Fibroblast of lung (primary cell): ENCODE measurements around the gene TNRC6C. TPM values are rescaled to one million over a fixed set of nuclear protein-coding genes. Genes with fewer than 3 reads are reported as not detected.
A peak's percentile ranks its signal among the peaks of the same experiment; 100 is the strongest.

ENCODE experiments used
- DNase-seq, 2 donors: peaks; one replicate each; pipeline versions ENCODE4 v3.0.0 to v3.0.0-alpha.2; 2010; ENCODE audit warnings: low read depth in 2 of 2
- H2AFZ ChIP-seq: 2 replicates; pipeline ENCODE4 v1.5.1; 2012; ENCODE audit warnings: low read length, control low read depth, inconsistent platforms
- H3K27ac ChIP-seq: 2 replicates; pipeline ENCODE4 v1.5.1; 2011; ENCODE audit warnings: low read length, control low read depth; ENCODE audit not compliant: insufficient read depth
- H3K27me3 ChIP-seq: 2 replicates; pipeline ENCODE4 v1.5.1; 2011; ENCODE audit warnings: mild to moderate bottlenecking, low read length; ENCODE audit not compliant: control insufficient read depth, insufficient read depth
- H3K36me3 ChIP-seq: 2 replicates; pipeline ENCODE4 v1.5.1; 2011; ENCODE audit warnings: low read length; ENCODE audit not compliant: control insufficient read depth, insufficient read depth
- H3K4me1 ChIP-seq: 2 replicates; pipeline ENCODE4 v1.5.1; 2011; ENCODE audit warnings: low read length; ENCODE audit not compliant: control insufficient read depth, insufficient read depth; ENCODE audit errors: extremely low read depth
- H3K4me2 ChIP-seq: 2 replicates; pipeline ENCODE4 v1.5.1; 2011; ENCODE audit warnings: low read length, control low read depth; ENCODE audit not compliant: insufficient read depth; ENCODE audit errors: extremely low read depth
- H3K4me3 ChIP-seq, 4 experiments: fragments of 200-600 bp in 1 of 4; sonication (generic) in 1 of 4; replicated peaks in 1 of 4; 2 replicates each; pipeline ENCODE4 v1.5.1; 2011 to 2016; ENCODE audit warnings: low read length in 4 of 4, low read depth in 3 of 4, mild to moderate bottlenecking in 3 of 4, control low read depth in 2 of 4, inconsistent platforms in 1 of 4, mixed read lengths in 1 of 4; ENCODE audit not compliant: insufficient read depth in 1 of 4; ENCODE audit errors: control extremely low read depth in 1 of 4
- H3K79me2 ChIP-seq: 2 replicates; pipeline ENCODE4 v1.5.1; 2012; ENCODE audit warnings: mild to moderate bottlenecking, low read length, inconsistent platforms; ENCODE audit not compliant: control insufficient read depth, insufficient read depth
- H3K9ac ChIP-seq: 2 replicates; pipeline ENCODE4 v1.5.1; 2011; ENCODE audit warnings: mild to moderate bottlenecking, low read length, control low read depth; ENCODE audit not compliant: insufficient read depth
- H3K9me3 ChIP-seq: 2 replicates; pipeline ENCODE4 v1.5.1; 2012; ENCODE audit warnings: low read depth, low read length; ENCODE audit not compliant: control insufficient read depth, insufficient read depth
- H4K20me1 ChIP-seq: 2 replicates; pipeline ENCODE4 v1.5.1; 2011; ENCODE audit warnings: low read length; ENCODE audit not compliant: control insufficient read depth, insufficient read depth; ENCODE audit errors: extremely low read depth
- CTCF ChIP-seq, 2 donors: IDR thresholded peaks in 1 of 2; conservative IDR thresholded peaks in 1 of 2; 1 replicate in 1 of 2; 2 replicates in 1 of 2; pipeline ENCODE4 v1.5.1; 2011 to 2012; ENCODE audit warnings: low read length in 2 of 2, control low read depth in 1 of 2, inconsistent platforms in 1 of 2, low read depth in 1 of 2, mild to moderate bottlenecking in 1 of 2
- EZH2 ChIP-seq: IDR thresholded peaks from 2 replicates; pipeline ENCODE4 v1.5.1; 2012; ENCODE audit warnings: low read length, control low read depth, mild to moderate bottlenecking; ENCODE audit errors: missing control alignments
- polyA plus RNA-seq, 2 donors: library from polyadenylated mRNA; depleted of rRNA in 1 of 2; stranded (reverse) in 1 of 2; unstranded in 1 of 2; fragments of >200 nt; gene quantifications; 2 replicates each; pipeline ENCODE4 v1.2.1, GENCODE V29; 2011 to 2012; ENCODE audit warnings: missing spikeins in 1 of 2
- total RNA-seq: library from RNA; depleted of rRNA; stranded (reverse); fragments of >200 nt; gene quantifications from 2 replicates; pipeline ENCODE4 v1.2.1, GENCODE V29; 2014

Gene TNRC6C
- total and polyA plus RNA-seq, 2 donors (not counting 1 experiment from before 2014, with no cell fraction given): 2.1 to 4.6 TPM

GRCh38 chr17:77963441-77963840 lies 4.9 kb downstream of the TNRC6C start:
- H3K9ac ChIP-seq: no peak overlapping the region
- peaks cover 45% of the 10 kb centered on the region for H3K79me2 ChIP-seq
- H3K4me2 ChIP-seq: no peak overlapping the region
- TF ChIP-seq CTCF (conservative IDR thresholded peaks at IDR 0.05 in 1 of 2, IDR thresholded peaks at IDR 0.05 in 1 of 2; ENCODE audit: low read depth in 1 of 2, low read length in 2 of 2) (no peak), EZH2 (no peak)
- peak; percentile 86 to 95 for DNase-seq
- no peaks in the 10 kb centered on the region for H3K9me3 ChIP-seq
- H3K27me3 ChIP-seq: no peaks in the 10 kb centered on the region
- H3K4me1 ChIP-seq: no peaks in the 10 kb centered on the region
- no peaks in the 10 kb centered on the region for H3K36me3 ChIP-seq
- no peak overlapping the region for H3K27ac ChIP-seq
- H4K20me1 ChIP-seq: peaks cover 2% of the 10 kb centered on the region
- no peak overlapping the region for H2AFZ ChIP-seq
- no peak overlapping the region for H3K4me3 ChIP-seq

GRCh38 chr17:77965352-77965751 lies 6.8 kb downstream of the TNRC6C start:
- TF ChIP-seq EZH2: no peak
- TF ChIP-seq CTCF (conservative IDR thresholded peaks at IDR 0.05 in 1 of 2, IDR thresholded peaks at IDR 0.05 in 1 of 2; ENCODE audit: low read depth in 1 of 2, low read length in 2 of 2): no peak
- Histone ChIP-seq H4K20me1 (peaks cover 2% of the 10 kb centered on the region), H3K79me2 (peaks cover 36% of the 10 kb centered on the region)

GRCh38 chr17:77966476-77966875 lies 8.0 kb downstream of the TNRC6C start:
- Histone ChIP-seq H3K9ac (no peak overlapping the region), H4K20me1 (peaks cover 2% of the 10 kb centered on the region)

More at GRCh38 chr17:77965352-77965751, 6.8 kb downstream of the TNRC6C start:
- no peak overlapping the region for H3K27ac ChIP-seq
- H3K36me3 ChIP-seq: no peaks in the 10 kb centered on the region
- H3K27me3 ChIP-seq: no peaks in the 10 kb centered on the region
- no peak overlapping the region for H3K4me3 ChIP-seq
- H3K4me1 ChIP-seq: no peaks in the 10 kb centered on the region
- no peak overlapping the region for H3K4me2 ChIP-seq
- no peak overlapping the region for H3K9ac ChIP-seq
- DNase-seq: no peak
- no peaks in the 10 kb centered on the region for H3K9me3 ChIP-seq
- no peak overlapping the region for H2AFZ ChIP-seq

More at GRCh38 chr17:77966476-77966875, 8.0 kb downstream of the TNRC6C start:
- H3K4me1 ChIP-seq: no peaks in the 10 kb centered on the region
- H3K9me3 ChIP-seq: no peaks in the 10 kb centered on the region
- no peak overlapping the region for H2AFZ ChIP-seq
- H3K79me2 ChIP-seq: peaks cover 32% of the 10 kb centered on the region
- H3K4me3 ChIP-seq: no peak overlapping the region
- no peak for TF ChIP-seq CTCF (conservative IDR thresholded peaks at IDR 0.05 in 1 of 2, IDR thresholded peaks at IDR 0.05 in 1 of 2; ENCODE audit: low read depth in 1 of 2, low read length in 2 of 2)
- no peak for TF ChIP-seq EZH2
- no peak overlapping the region for H3K27ac ChIP-seq
- no peak overlapping the region for H3K4me2 ChIP-seq
- DNase-seq: no peak
- H3K27me3 ChIP-seq: no peaks in the 10 kb centered on the region
- no peaks in the 10 kb centered on the region for H3K36me3 ChIP-seq
